Mucosa of gallbladder (tissue), 1 donor: ENCODE measurements around the gene MAP4K4. TPM values are rescaled to one million over a fixed set of nuclear protein-coding genes. Genes with fewer than 3 reads are reported as not detected.

Experiments used
- DNase-seq: peaks from one replicate; pipeline ENCODE4 v3.0.0-alpha.2; 2020; ENCODE audit warnings: low spot score
- total RNA-seq: library from RNA; stranded (reverse); gene quantifications from one replicate; pipeline ENCODE4 v1.2.1, GENCODE V29; 2021
- donor health status: DM: no; HTN: no; CAD: no.

MAP4K4 gene
- total RNA-seq, 1 donor from 2014 or later, result 50.9 TPM

DNA sequence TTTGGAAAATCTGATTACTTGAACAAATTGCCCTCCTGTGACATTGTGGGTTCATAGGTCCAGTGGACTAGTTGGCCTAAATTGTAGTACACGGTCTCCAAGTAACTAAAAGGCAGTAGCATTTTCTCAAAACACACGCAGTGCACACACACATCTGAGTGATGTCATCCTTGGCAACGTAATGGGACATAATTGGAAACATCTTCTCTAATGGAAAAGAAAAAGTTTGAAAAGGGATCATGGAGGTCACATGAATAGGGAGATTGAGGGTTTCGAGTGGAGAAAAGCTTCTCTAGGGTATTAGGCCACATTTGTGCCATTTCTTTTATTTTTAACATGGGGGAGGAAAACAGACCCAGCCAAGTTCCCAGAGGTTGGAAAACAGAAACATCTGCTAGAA lies 93.3 kb downstream of the MAP4K4 start:
- DNase-seq, result no peak

DNA sequence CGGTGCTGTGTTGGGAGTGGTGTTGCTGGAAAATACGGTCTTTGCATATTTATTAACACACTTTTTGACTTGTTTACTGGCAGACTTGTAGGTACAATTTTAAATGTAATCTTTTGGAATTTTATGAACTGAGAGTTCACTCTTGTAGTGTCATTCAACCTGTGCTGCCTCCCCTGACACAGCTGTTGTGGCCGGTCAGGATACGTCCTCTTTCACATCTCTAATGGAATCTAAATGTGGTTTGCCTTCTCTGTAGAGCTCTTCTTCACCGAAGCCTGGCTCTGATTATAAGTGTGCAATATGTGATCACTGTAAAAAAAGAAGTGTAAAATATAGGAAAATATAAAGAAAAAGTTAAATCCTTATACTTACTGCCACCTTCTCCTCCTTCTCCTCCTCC lies 94.7 kb downstream of the MAP4K4 start:
- DNase-seq, result no peak

DNA sequence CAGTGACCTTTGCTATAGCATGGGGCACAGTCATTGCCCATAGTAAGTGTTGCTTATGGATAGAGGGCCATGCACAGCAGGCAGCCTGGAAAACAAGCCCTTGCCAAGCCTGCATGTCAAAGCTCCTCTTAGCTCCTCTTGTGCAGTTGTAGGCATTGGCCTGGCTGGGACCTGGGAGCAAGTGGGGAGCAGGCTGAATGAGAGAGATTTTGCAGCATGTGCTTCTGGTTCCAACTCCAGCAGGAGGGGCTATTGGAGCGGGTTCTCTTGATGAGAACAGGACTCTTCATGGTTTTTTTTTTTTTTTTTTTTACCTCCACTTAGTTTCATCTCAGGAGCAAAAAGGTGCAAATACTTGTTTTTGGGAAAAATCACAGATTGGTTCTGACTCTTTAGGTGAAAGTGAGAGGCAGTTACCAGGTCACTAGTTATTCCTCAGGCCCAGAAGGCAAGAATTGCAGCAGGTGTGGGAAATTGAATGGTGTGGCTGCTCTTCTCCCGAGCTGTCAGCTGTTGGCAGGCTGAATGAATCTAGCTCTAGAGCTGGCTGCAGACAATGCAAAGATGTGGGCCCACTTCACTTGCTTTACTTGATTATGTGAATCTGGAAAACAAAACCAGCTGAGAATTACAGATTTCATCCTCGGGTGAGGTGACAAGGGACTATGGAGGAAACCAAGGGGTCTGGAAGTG lies 95.9 kb downstream of the MAP4K4 start:
- no peak for DNase-seq

DNA sequence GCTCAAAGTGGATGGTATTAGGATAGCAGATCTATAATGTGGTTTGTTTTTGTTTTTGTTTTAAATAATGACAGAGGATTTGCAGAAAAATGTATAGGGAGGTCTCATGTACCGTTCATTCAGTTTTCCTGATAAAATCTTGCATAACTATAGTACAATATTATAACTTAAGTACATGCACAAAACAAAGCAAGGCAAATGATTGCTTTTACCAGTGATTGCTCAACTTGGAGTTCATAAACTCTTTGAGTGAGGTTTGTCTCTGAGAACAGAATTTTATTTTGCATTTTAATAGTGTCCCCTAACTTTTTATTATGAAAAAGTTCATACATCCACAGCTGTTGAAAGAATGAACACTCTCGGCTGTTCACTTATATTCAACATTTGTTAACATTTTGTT lies 96.6 kb downstream of the MAP4K4 start:
- DNase-seq, result no peak

DNA sequence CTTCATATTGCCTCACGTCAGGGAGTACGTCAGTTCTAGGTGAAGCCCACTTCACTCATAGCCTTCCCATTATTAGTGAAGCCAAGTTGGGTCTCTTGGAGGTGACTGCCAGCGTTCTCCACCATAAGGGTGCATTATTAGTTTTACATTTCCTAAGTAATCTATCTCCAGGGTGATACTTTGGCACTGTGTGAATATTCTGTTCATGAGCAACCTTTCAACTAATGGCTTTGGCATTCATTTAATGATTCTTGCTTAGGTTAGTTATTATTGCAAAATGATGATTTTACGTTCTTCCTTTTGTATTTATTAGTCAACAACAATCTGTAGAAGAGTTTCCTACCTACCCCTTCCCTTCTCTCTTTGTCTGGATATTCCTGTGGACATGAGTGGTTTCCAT lies 97.5 kb downstream of the MAP4K4 start:
- DNase-seq, result no peak

DNA sequence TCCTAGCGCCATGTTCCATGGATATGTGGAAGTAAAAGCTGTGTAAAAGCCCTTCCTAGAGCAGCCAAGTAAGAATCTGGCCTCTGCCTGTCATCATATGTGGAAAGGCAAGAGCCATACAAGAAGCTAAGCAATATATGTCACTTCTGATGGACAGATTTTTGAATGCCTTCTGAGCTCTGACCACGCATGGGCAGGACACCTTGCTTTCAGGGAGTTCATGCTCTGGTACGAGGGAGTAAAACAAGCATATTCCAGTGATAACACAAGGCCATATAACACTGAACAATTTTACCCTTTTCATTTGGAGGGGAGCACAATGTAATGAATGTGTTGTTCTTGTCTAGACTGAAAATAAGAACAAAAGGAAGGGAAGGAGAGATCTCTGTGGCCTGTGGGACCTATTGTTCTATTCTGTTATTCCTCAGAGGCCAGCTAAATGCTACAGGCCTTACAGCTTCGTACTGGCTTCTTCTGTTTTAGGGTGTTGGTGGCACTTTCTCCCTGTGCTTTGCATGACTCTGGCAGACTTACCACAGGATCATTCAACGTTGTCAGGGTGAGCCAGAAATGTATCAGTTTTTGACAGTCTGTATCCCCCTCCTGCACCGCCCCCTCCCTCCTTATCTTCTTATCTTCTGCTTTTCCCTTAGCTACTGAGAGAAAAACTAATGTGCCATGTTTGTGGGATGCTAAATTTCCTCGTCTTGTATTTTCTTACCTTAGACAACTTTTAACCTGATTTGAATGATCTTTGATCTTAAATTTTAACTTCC lies 99.5 kb downstream of the MAP4K4 start:
- no peak for DNase-seq

DNA sequence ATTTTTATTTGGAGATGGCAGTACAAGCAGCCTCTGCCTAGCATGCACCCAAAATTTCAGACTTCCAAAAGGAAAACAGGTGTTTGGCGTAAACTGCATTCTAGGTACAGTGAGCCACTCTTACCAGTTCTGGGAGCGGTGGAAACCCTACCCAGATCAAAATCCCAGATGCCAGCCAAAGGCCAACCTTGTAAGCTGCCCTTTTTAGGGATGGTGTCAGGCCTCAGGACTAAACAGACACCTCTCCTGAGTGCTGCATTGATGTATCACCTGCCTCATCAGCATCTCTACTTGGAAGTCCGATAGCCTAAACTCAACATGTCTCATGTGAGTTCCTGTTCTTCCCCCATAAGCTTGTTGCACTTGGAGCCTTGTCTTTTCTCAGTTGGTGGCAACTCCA lies 104.0 kb downstream of the MAP4K4 start:
- DNase-seq, result no peak

DNA sequence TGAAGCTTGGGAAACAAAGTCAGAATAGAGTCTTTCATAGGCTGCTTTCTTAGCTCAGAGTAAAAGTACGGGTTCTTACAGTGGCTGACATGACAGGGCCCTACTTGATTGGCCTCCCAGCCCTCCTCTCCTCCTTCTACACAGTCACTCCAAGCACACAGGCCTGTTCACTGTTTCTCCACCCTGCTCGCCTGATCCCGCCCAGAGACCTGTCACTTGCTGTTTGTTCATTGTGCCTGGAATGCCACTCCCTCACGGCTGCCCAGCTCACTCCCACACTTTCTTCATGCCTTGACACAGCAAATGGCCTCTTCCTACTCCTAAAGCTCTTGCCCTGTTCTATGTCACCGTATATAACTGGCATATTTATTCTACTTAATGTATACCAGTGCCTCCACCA lies 104.8 kb downstream of the MAP4K4 start:
- DNase-seq, result peak; percentile 27

DNA sequence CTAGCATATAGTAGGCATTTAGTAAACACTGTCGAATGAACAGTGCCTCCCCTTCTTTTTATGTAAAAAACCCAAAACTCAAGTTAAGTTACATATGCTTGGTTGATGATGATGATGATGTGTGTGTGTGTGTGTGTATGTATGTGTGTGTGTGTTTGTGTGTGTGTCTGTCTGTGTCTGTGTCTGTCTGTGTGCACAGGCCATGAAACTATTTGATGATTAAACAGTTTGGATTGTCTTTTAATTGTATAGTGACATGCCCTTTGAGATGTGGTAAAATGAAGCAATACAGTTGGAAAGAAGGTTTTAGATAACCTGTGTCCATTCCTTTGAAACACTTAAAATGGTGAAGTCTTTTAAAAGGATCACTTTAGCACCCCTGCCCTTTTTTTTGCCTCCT lies 105.6 kb downstream of the MAP4K4 start:
- DNase-seq, result no peak

DNA sequence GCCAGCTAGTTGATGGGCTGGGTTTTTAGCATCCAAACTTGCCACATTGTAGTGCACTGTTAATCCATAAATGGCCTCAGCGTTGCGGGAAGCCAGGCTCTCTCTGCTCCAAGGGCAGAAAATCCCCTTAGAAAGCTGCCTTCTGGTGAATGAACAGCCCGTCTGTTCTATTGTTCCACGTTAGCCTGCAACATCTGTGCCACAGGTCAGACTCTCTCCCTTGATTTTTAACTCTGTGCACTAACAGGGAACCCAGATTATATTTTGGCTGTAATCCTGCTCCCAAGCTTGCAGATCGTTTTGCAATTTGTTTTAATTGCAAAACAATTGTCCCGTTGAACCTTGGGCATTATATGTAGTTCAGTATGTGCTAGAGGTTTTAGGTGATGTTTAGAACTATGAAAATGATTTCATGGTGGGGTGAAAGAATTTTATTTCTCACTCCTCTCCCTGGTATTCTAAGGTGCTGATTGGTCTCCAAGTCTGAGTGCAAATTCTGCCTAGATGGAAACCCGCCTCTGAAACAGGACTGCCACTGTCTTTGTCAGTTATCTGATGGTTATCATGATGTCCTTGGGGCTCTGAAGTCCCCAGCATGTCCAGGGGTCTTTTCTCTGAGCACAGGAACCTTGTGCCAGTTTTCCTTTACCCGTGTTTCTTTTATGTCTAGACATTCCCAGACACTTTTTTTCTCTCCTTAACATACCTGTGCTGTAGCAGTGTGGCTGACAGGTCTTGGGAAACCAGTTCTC lies 106.6 kb downstream of the MAP4K4 start:
- DNase-seq, result no peak

DNA sequence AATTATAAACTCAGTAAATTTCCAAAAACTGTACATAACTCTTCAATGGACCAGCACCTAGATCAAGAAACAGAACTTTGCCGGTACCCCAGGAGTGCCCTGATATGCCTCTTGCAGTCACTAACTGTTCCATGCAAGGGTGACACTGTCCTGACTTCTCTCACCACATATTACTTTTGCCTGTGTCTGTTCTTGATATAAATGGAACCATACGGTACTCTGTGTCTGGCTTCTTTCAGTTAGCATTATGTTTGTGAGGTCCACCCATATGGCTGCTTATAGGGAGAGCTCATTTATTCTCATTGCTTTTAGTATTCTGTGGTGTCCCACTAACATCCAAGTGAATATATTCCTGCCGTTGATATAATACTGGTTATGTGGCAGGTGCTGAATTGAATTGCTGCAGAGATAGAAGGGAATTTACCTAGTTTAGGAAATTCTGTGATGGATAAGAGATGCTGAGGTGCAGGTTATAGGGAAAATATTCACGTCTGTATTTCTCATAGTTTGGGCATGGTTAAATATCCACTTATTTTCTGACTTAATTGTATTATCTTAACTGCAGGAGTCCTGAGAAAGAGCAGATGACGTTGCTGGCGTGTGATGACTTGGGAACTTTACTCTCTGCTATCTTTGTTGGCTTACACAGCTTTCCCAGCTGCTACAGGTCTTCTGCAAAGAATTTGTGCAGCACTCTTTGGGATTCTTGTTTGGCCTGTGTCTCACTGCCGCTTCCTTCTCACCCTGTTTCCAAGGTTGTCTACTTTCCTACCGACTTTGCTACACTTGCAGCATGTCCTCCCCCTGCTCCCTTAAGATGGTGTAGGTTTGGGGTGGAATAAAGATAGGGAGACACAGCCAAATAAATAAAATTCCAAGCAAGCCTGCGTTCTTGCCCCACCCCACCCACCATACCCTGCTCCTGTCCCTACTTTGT lies 107.9 kb downstream of the MAP4K4 start:
- no peak for DNase-seq

DNA sequence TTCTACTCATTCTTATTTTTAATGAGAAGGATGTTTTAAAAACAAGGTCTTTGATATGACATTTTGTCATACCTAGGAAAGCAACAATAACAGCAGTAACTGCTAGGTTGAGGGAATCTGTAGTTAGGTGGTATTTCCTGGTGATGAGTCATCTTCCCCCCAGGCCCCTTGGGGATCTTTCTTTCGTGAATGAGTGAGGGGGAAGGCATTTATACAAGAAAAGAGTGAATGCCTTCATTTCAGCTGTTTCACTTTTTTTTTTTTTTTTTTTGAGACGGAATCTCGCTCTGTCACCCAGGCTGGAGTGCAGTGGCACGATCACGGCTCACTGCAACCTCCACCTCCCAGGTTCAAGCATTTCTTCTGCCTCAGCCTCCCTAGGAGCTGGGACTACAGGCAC lies 108.6 kb downstream of the MAP4K4 start:
- no peak for DNase-seq

DNA sequence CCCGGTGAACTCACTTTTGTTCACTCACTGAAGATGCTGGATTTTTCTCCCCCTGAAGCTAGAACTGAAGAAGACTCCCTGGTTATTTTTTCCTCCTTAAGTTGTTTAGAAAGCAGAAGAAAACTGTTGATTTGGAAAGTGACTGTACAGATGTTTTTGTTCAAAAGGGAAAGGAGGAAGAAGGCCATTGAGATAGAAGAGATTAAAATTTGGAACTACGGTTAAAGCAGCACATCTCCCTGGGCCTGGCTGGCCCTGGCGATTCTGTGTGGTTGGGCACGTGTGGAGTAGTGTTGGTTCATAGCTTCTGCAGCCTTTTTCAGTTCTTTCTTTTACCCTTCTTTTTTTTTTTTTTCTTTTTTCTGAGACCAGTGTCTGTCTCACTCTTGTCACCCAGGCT lies 109.2 kb downstream of the MAP4K4 start:
- DNase-seq, result no peak

DNA sequence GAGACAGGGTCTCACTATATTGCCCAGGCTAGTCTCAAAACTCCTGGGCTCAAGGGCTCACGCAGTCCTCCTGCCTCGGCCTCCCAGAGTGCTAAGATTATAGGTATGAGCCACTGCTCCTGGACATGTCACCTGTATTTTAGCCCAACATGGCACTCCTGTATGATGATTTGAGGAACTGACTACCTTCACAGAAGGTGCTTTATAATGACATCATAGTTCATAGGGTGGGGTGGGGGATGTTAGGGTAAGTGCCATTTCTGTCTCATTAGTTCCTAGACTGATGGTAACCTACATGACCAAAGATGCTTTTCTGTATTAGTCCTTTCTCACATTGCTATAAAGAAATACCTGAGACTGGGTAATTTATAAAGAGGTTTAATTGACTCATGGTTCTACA lies 109.7 kb downstream of the MAP4K4 start:
- DNase-seq, result no peak

DNA sequence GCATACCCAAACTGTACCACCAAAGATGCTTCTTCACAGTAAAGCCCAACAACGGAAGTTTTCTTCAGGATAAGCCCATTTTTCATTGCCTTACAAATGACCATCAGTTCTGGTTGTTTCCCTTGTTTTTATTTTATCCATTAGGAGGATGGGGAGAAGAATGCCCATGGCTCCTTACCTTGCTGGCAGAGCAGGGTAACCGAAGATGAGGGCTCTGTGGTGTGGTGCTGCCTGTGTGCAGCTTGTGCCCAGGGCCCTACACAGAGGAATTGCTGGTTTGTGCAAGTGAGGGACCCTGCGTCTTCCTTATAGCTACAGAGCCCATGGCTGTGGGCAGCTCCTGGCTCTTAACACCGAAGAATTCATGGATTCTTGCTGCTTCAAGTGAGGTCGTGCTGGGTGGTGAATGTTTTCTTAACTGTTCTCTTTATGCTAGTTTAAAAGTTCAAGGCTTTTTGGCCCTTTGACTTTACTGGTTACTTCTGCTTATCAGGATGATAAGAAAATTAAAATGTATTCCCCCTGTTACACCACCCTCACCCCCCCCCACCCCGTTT lies 110.6 kb downstream of the MAP4K4 start:
- no peak for DNase-seq

DNA sequence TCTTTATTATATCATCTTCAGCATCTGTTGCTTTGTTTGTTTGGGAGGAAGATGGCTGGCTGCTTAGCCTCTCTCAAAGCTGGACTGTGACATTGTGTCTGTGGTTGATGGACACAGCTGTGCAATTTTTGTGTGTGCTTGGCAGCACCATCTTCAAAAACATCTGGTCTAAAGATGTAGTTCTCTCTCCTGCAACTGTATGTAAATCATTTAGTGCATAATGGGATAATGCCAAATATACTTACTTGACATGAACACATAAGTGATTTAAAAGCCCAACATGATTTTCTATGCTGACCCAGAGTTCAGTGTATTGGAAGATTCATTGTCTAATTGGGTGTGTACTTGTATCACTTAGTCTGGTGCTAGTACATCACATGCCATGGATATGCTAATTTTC lies 112.2 kb downstream of the MAP4K4 start:
- no peak for DNase-seq

DNA sequence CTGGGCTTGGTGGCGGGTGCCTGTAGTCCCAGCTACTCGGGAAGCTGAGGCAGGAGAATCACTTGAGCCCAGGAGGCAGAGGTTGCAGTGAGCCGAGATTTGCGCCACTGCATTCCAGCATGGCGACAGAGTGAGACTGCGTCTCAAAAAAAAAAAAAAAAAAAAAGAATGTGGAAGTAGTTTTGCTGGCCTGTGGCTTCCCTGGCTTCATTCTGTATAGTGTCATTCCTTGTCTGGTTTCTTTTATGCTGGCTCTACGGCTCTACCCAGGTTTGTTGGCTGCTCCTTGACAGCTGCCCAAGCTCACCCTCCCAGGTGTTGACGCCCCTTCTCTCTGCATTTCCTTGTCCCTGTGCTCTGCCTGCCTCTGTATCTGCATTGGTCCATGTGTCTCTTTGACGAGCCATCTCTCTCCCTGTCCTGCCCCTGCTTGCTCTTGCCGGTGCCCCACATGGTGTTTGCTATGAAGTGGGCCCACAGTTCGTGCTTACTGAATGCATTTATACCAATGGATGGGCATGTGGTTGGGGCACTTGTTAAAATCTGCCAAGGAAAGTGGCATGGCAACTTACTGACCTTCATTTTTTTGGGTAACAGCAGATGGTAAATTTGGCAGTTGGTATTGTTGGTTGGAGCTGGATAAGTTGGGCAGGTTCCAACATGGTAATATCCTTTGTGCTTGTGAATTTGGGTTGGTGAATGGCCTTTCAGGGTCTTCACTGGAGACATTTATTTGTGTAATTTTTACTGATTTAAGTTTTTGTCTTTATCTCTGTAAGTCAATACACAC lies 113.9 kb downstream of the MAP4K4 start:
- no peak for DNase-seq

DNA sequence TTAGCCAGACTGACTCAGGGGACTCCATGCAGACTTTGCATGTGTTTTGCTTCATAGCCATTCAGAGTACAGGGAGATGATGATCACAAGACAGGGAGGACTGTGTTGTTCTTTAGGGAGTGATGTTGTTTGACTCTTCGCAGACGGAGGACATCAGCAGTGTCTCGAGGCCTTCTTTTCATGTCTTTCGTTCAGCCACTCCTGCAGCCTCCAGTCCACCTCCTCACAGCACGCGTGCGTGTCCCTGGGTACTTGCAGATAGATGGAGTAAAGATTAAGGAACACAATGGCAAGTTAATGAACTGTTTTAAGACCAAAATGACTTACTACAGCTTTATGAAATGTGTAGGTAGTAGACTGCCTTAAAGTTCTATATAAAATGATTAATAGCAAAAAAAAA lies 114.7 kb downstream of the MAP4K4 start:
- no peak for DNase-seq

DNA sequence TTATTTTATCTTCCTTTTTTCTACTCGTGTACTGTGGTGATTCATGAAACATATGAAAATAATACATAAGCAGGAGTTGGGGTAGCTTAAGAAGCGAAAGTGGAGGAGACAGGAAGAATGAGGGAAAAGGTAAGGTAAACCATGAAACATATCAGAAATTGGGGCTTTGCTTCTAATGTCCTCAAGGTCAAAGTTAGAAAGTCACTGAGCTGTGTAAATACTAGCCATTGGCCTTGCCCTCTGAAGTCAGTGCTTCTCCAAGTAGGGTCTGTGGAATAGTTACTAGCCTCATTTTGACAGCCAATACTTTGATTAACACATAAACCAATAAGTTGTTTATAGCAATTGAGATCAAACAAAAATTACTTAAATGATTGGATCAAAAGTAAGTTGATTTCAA lies 117.2 kb downstream of the MAP4K4 start:
- no peak for DNase-seq

DNA sequence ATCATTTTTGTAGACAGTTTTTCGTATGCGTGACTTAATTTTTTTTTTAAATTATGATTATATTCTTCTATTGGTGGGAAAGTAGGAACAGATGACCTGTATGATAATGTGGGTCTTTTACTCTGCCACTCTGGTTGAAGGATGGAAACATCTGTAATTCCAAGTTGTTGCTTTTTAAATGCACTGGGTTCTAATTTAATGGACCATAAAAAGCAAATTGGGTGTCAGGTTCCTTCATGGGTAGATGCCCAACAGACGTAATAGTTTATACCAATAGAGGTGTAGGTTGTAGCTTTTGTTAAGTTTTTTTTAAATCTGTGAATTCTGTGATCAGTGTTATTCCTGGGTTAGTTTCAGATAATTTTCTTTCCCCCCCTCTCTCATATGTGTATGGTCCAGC lies 117.6 kb downstream of the MAP4K4 start:
- no peak for DNase-seq
